Ishikawa (cell line): ENCODE data around the gene CARS1.

Experiments
- CEBPB ChIP-seq: IDR thresholded peaks from 2 replicates; pipeline ENCODE4 v1.6.1; 2012
- EP300 ChIP-seq: IDR thresholded peaks from 2 replicates; pipeline ENCODE4 v1.6.1; 2012; ENCODE audit warnings: borderline replicate concordance
- MAX ChIP-seq: IDR thresholded peaks from 2 replicates; pipeline ENCODE4 v1.6.1; 2012
- NFIC ChIP-seq: IDR thresholded peaks from 2 replicates; pipeline ENCODE4 v1.6.1; 2012
- TAF1 ChIP-seq: IDR thresholded peaks from 2 replicates; pipeline ENCODE4 v1.6.1; 2012; ENCODE audit warnings: low read depth, mild to moderate bottlenecking
- TEAD4 ChIP-seq: IDR thresholded peaks from 2 replicates; pipeline ENCODE4 v1.6.1; 2012
- ZBTB7A ChIP-seq: IDR thresholded peaks from 2 replicates; pipeline ENCODE4 v1.6.1; 2012; ENCODE audit warnings: low read depth
- TF ChIP-seq, protein P1 (sequence below): IDR thresholded peaks from 2 replicates; pipeline ENCODE4 v1.6.1; 2012; ENCODE audit warnings: low read depth, mild to moderate bottlenecking

DNA sequence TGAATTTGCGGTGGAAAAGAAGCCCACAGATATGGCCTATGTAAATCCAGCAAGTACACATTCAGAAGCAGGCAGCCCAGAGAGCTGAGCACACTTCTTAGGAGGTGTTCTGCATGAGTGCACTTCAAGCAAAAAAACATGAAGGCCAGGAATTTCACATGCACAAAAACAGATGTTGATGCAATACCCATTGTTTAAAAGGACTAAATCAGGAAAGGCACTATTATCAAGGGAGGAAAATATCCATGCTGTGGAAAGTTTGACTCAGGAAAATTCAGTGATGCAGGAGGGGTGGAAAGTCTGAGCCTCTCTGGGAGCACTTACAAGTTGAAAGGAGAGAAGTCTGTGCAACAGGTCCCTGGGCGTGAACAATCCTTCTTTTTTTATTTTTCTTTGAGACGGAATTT is 15.8 kb upstream of the CARS1 start:
- TF ChIP-seq TAF1 (no peak), NFIC (peak; percentile 86), CEBPB (peak; percentile 97), TEAD4 (peak; percentile 94), EP300 (peak; percentile 99), ZBTB7A (no peak), MAX (peak; percentile 72)
- TF ChIP-seq, protein P1, sequence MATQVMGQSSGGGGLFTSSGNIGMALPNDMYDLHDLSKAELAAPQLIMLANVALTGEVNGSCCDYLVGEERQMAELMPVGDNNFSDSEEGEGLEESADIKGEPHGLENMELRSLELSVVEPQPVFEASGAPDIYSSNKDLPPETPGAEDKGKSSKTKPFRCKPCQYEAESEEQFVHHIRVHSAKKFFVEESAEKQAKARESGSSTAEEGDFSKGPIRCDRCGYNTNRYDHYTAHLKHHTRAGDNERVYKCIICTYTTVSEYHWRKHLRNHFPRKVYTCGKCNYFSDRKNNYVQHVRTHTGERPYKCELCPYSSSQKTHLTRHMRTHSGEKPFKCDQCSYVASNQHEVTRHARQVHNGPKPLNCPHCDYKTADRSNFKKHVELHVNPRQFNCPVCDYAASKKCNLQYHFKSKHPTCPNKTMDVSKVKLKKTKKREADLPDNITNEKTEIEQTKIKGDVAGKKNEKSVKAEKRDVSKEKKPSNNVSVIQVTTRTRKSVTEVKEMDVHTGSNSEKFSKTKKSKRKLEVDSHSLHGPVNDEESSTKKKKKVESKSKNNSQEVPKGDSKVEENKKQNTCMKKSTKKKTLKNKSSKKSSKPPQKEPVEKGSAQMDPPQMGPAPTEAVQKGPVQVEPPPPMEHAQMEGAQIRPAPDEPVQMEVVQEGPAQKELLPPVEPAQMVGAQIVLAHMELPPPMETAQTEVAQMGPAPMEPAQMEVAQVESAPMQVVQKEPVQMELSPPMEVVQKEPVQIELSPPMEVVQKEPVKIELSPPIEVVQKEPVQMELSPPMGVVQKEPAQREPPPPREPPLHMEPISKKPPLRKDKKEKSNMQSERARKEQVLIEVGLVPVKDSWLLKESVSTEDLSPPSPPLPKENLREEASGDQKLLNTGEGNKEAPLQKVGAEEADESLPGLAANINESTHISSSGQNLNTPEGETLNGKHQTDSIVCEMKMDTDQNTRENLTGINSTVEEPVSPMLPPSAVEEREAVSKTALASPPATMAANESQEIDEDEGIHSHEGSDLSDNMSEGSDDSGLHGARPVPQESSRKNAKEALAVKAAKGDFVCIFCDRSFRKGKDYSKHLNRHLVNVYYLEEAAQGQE = no peak; the same call in 1 of the 2 replicates
